HT1080 (cell line): ENCODE measurements around the gene ACCS. TPM values are rescaled to one million over a fixed set of nuclear protein-coding genes. Genes with fewer than 3 reads are reported as not detected.
A peak's percentile ranks its signal among the peaks of the same experiment; 100 is the strongest.

Experiments used
- DNase-seq: peaks from one replicate; pipeline ENCODE4 v3.0.0-alpha.2; 2015; ENCODE audit warnings: low read depth
- total RNA-seq: library from RNA; depleted of rRNA; stranded (reverse); fragments of >200 nt; shearing (Covaris generic); gene quantifications from 2 replicates; pipeline ENCODE4 v1.2.3, GENCODE V29; 2014

The ACCS gene
- total RNA-seq, 1 experiment from 2014 or later: 5.8 TPM

- no peak for DNase-seq
Measured at GRCh38 chr11:44085330-44085729, 19.3 kb downstream of the ACCS start.

- DNase-seq: no peak
Measured at GRCh38 chr11:44088377-44088776, 22.3 kb downstream of the ACCS start.

GRCh38 chr11:44088871-44089270 lies 22.8 kb downstream of the ACCS start:
- DNase-seq: no peak

- DNase-seq: no peak
Measured at GRCh38 chr11:44090539-44090938, 24.5 kb downstream of the ACCS start.

GRCh38 chr11:44094260-44094868 lies 28.3 kb downstream of the ACCS start:
- DNase-seq: peak; percentile 55

- DNase-seq: peak; percentile 63
Measured at GRCh38 chr11:44095506-44096359, 29.7 kb downstream of the ACCS start, which contains the start of gene EXT2. EXT2 (plus strand) TSS chr11:44095678; CDS start chr11:44107713, 12,035 bp downstream.

- DNase-seq: peak; percentile 58
Measured at GRCh38 chr11:44096360-44097185, 30.5 kb downstream of the ACCS start.

GRCh38 chr11:44097821-44098220 lies 31.8 kb downstream of the ACCS start:
- no peak for DNase-seq

- no peak for DNase-seq
Measured at GRCh38 chr11:44101098-44101497, 35.0 kb downstream of the ACCS start.

GRCh38 chr11:44104481-44105294 lies 38.6 kb downstream of the ACCS start:
- DNase-seq: no peak

GRCh38 chr11:44108260-44108659 lies 42.2 kb downstream of the ACCS start:
- no peak for DNase-seq

GRCh38 chr11:44110231-44110679 lies 44.2 kb downstream of the ACCS start:
- DNase-seq: peak; percentile 40

GRCh38 chr11:44112091-44112821 lies 46.2 kb downstream of the ACCS start:
- DNase-seq: peak; percentile 36

- DNase-seq: no peak
Measured at GRCh38 chr11:44113018-44113417, 46.9 kb downstream of the ACCS start.

GRCh38 chr11:44113572-44113971 lies 47.5 kb downstream of the ACCS start:
- DNase-seq: no peak

GRCh38 chr11:44116234-44116830 lies 50.3 kb downstream of the ACCS start:
- no peak for DNase-seq

- no peak for DNase-seq
Measured at GRCh38 chr11:44120169-44120568, 54.1 kb downstream of the ACCS start.

GRCh38 chr11:44125598-44125997 lies 59.5 kb downstream of the ACCS start:
- DNase-seq: no peak

GRCh38 chr11:44126304-44126703 lies 60.2 kb downstream of the ACCS start:
- no peak for DNase-seq

- DNase-seq: no peak
Measured at GRCh38 chr11:44127130-44127529, 61.1 kb downstream of the ACCS start.
